ENCODE measurements around the gene PLCB1.

PLCB1 gene

GRCh38 chr20:8129211-8129976, 2.7 kb upstream of the PLCB1 start:
- DNase-seq (ENCODE audit: low read depth in 2 of 2), result no peak

GRCh38 chr20:8130840-8131526, 1.1 kb upstream of the PLCB1 start:
- DNase-seq (ENCODE audit: low read depth in 2 of 2), result no peak

- DNase-seq (ENCODE audit: low read depth in 2 of 2), result no peak
These were observed 631 bp downstream of the PLCB1 start for GRCh38 chr20:8132484-8133309.

GRCh38 chr20:8133310-8133768, 1.3 kb downstream of the PLCB1 start:
- no peak for DNase-seq (ENCODE audit: low read depth in 2 of 2)

GRCh38 chr20:8133851-8134451, 1.9 kb downstream of the PLCB1 start:
- DNase-seq (ENCODE audit: low read depth in 2 of 2), result no peak

- DNase-seq (ENCODE audit: low read depth in 2 of 2), result no peak
These were observed 7.8 kb downstream of the PLCB1 start for GRCh38 chr20:8139899-8140298.

- no peak for DNase-seq (ENCODE audit: low read depth in 2 of 2)
These were observed 11.4 kb downstream of the PLCB1 start for GRCh38 chr20:8143474-8143873.

GRCh38 chr20:8144282-8145245, 12.5 kb downstream of the PLCB1 start:
- DNase-seq (ENCODE audit: low read depth in 2 of 2), result no peak

- no peak for DNase-seq (ENCODE audit: low read depth in 2 of 2)
These were observed 13.4 kb downstream of the PLCB1 start for GRCh38 chr20:8145246-8146168.

- DNase-seq (ENCODE audit: low read depth in 2 of 2), result no peak
These were observed 15.4 kb downstream of the PLCB1 start for GRCh38 chr20:8147476-8147875.

- no peak for DNase-seq (ENCODE audit: low read depth in 2 of 2)
These were observed 16.4 kb downstream of the PLCB1 start for GRCh38 chr20:8148501-8148900.

- no peak for DNase-seq (ENCODE audit: low read depth in 2 of 2)
These were observed 18.5 kb downstream of the PLCB1 start for GRCh38 chr20:8150591-8150990.

- no peak for DNase-seq (ENCODE audit: low read depth in 2 of 2)
These were observed 19.3 kb downstream of the PLCB1 start for GRCh38 chr20:8151372-8151771.

GRCh38 chr20:8152183-8152582, 20.1 kb downstream of the PLCB1 start:
- DNase-seq (ENCODE audit: low read depth in 2 of 2), result no peak

GRCh38 chr20:8152847-8153246, 20.8 kb downstream of the PLCB1 start:
- no peak for DNase-seq (ENCODE audit: low read depth in 2 of 2)

- no peak for DNase-seq (ENCODE audit: low read depth in 2 of 2)
These were observed 21.3 kb downstream of the PLCB1 start for GRCh38 chr20:8153281-8153908.

GRCh38 chr20:8154638-8155037, 22.6 kb downstream of the PLCB1 start:
- no peak for DNase-seq (ENCODE audit: low read depth in 2 of 2)

GRCh38 chr20:8155229-8155628, 23.2 kb downstream of the PLCB1 start:
- no peak for DNase-seq (ENCODE audit: low read depth in 2 of 2)

- DNase-seq (ENCODE audit: low read depth in 2 of 2), result no peak
These were observed 23.7 kb downstream of the PLCB1 start for GRCh38 chr20:8155812-8156211.

Data from stimulated activated CD4-positive, alpha-beta T cell treated with anti-CD3 and anti-CD28 coated beads, Interleukin-15, amount 100 ng/mL, for 48 hours (primary cell).